Activated gamma-delta T cell treated with anti-CD3 and anti-CD28 coated beads, Interleukin-2, amount 50 U/mL, for 16 hours (primary cell): ENCODE results near the gene HEXB.
"Not testable (repeated sequence)": the region's sequence is repeated elsewhere in the genome, so short reads cannot be mapped to it uniquely, and the experiment has no call there.

Experiments used
- DNase-seq: peaks from one replicate; pipeline ENCODE4 v3.0.0-alpha.2; 2020; ENCODE audit warnings: low read depth

HEXB gene

GRCh38 chr5:74738406-74738805 is 53.4 kb downstream of the HEXB start:
- no peak for DNase-seq

GRCh38 chr5:74748742-74749141 is 63.7 kb downstream of the HEXB start:
- DNase-seq, result not testable (repeated sequence)

- no peak for DNase-seq
Measured at GRCh38 chr5:74761241-74761640, 76.2 kb downstream of the HEXB start.

GRCh38 chr5:74762599-74762998 is 77.6 kb downstream of the HEXB start:
- DNase-seq, result no peak

GRCh38 chr5:74763504-74763903 is 78.5 kb downstream of the HEXB start:
- DNase-seq, result no peak

- no peak for DNase-seq
Measured at GRCh38 chr5:74765201-74765600, 80.2 kb downstream of the HEXB start.

GRCh38 chr5:74765929-74766328 is 80.9 kb downstream of the HEXB start:
- DNase-seq, result no peak

- no peak for DNase-seq
Measured at GRCh38 chr5:74766418-74766848, 81.4 kb downstream of the HEXB start.

- DNase-seq, result peak; percentile 90
Measured at GRCh38 chr5:74766849-74767578, 82.0 kb downstream of the HEXB start, which contains the start of the genes GFM2 and NSA2. TSS of gene GFM2 (minus strand) at chr5:74767117. CDS start at chr5:74763742, 3,375 bp downstream. TSS of gene NSA2 (plus strand) at chr5:74767249. CDS start at chr5:74767361, 112 bp downstream.

GRCh38 chr5:74767579-74767913 is 82.5 kb downstream of the HEXB start:
- DNase-seq, result no peak
